HG03378 (cell line): Measurements from ENCODE around the gene USP10.

ENCODE experiments used
- ATAC-seq: cut with Tn5 transposase; IDR thresholded peaks from one replicate; pipeline ENCODE4 v1.9.1; 2021; ENCODE audit warnings: mild to moderate bottlenecking, moderate library complexity; ENCODE audit not compliant: unreplicated experiment

USP10 gene, protein sequence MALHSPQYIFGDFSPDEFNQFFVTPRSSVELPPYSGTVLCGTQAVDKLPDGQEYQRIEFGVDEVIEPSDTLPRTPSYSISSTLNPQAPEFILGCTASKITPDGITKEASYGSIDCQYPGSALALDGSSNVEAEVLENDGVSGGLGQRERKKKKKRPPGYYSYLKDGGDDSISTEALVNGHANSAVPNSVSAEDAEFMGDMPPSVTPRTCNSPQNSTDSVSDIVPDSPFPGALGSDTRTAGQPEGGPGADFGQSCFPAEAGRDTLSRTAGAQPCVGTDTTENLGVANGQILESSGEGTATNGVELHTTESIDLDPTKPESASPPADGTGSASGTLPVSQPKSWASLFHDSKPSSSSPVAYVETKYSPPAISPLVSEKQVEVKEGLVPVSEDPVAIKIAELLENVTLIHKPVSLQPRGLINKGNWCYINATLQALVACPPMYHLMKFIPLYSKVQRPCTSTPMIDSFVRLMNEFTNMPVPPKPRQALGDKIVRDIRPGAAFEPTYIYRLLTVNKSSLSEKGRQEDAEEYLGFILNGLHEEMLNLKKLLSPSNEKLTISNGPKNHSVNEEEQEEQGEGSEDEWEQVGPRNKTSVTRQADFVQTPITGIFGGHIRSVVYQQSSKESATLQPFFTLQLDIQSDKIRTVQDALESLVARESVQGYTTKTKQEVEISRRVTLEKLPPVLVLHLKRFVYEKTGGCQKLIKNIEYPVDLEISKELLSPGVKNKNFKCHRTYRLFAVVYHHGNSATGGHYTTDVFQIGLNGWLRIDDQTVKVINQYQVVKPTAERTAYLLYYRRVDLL

DNA sequence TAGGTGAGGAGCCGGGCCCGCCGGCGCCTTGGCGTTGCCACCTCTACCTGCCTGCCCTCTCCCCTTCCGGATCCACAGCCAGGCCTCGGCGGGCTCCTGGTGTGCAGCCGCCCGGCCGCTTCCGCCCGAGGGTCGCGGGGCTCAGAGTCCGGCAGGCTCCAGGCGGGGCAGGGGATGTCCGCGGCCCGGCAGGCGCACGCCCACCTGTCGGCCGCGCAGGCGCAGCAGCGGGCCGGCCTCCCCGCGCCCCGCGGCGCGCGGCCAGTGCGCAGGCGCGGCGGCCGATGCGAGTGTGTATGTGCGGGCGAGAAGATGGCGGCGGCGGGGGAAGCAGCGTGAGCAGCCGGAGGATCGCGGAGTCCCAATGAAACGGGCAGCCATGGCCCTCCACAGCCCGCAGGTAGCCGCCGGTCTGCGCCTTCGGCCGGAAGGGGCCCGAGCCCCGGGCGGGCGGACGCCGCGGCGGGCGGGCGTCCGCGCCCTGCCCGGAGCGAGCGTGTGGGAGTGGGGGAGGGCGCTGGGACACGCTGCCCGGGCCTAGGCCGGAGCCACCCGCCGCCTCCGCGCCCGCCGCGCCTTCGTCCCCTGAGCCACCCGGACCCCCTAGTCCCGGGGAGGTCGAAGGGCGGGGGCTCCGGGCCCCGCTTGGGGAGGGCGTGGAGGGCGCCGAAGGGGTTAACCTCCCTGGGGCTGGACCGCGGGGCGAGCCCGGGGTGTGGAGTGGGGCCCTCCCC lies at the start of gene USP10:
USP10 (plus strand) TSS at position 289 of the 734 bp plus-strand sequence; CDS start at position 380, 91 bp downstream.
- ATAC-seq = peak; percentile 54

- no peak for ATAC-seq
Observed at GRCh38 chr16:84650062-84650991, 49.5 kb upstream of the USP10 start.

DNA sequence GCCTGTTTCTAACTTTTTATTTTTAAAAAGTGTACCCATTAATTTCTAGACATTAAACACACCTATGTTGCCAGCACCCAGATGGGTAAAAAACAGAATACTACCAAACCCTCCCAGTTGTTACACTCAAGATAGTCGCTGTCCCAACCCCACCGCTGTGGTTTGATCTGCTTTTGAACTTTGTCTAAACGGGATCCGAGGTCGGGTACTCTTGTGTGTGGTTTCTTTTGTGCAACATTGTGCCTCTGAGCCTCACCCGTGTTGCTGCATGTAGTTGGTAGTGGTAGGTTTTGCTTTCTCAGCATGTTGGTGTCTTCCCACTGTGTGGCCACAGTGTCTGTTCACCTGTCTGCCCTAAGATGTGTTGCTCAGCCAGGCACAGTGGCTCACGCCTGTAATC lies 47.2 kb upstream of the USP10 start:
- no peak for ATAC-seq

- ATAC-seq = no peak
Observed at GRCh38 chr16:84654238-84654637, 45.6 kb upstream of the USP10 start.

DNA sequence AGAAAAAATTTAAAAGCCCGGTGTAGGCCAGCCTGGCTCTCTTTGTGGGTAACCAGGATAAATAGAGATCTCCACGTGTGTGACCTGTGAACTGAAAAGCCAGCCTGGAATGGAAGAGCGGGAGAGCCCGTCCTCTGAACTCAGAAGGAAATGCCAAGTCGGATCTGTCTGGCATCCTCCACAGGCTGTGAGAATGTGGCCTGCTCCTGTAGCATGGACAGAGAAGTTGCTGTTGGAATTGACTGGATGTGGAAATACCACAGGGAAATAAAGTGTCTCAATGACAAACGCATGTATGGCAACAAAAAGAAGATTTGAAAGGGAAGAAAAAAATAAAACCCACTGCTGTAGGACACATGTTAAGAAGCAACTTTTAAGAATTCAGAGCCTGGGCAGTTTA lies 44.8 kb upstream of the USP10 start:
- ATAC-seq = no peak

DNA sequence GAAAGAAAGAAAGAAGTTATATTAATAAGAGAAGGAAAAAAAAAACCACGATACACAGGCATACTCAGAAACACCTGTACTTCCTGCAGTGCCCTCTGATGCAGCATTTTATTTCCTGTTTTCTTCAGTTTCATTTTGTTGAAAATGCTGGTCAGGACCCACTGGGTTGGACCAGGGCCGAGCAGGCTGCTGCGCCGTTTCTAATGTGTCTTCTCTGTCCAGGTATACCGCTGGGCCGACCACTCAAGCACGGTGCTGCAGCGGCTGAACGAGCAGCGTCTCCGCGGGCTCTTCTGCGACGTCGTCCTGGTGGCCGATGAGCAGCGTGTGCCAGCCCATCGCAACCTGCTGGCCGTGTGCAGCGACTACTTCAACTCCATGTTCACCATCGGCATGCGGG lies 43.2 kb upstream of the USP10 start:
- ATAC-seq = no peak

DNA sequence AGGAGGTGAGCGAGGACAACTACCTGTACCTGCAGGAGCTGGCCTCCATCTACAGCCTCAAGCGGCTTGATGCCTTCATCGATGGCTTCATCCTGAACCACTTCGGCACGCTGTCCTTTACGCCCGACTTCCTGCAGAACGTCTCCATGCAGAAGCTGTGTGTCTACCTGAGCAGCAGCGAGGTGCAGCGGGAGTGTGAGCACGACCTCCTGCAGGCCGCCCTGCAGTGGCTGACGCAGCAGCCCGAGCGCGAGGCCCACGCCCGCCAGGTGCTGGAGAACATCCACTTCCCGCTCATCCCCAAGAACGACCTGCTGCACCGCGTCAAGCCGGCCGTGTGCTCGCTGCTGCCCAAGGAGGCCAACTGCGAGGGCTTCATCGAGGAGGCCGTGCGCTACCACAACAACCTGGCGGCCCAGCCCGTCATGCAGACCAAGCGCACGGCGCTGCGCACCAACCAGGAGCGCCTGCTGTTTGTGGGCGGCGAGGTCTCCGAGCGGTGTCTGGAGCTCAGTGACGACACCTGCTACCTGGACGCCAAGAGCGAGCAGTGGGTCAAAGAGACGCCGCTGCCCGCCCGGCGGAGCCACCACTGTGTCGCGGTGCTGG lies 42.5 kb upstream of the USP10 start:
- ATAC-seq = no peak

- no peak for ATAC-seq
Observed at GRCh38 chr16:84658690-84659089, 41.1 kb upstream of the USP10 start.

GRCh38 chr16:84659656-84660300 lies 40.0 kb upstream of the USP10 start:
- no peak for ATAC-seq

GRCh38 chr16:84660973-84661372 lies 38.8 kb upstream of the USP10 start:
- no peak for ATAC-seq

- no peak for ATAC-seq
Observed at GRCh38 chr16:84661418-84662060, 38.3 kb upstream of the USP10 start.

DNA sequence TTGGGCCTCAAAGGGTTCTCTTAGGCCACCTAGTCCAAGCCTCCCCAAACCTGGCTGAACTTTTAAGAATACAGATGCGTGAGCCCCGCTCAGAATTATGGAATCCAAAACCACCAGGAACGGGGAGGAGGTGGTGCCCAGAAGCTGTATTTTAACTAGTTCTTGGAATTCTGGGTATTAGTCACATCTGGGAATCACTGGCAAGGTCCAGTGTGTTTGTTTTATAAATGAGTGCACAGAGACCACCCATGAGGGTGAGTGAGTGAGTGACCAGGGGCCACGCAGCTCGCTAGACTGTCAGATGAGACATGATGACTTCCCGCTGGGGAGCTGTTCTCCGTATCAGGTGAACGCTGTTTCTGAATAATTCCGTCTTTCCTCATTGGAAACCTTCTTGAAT lies 37.3 kb upstream of the USP10 start:
- ATAC-seq = no peak

DNA sequence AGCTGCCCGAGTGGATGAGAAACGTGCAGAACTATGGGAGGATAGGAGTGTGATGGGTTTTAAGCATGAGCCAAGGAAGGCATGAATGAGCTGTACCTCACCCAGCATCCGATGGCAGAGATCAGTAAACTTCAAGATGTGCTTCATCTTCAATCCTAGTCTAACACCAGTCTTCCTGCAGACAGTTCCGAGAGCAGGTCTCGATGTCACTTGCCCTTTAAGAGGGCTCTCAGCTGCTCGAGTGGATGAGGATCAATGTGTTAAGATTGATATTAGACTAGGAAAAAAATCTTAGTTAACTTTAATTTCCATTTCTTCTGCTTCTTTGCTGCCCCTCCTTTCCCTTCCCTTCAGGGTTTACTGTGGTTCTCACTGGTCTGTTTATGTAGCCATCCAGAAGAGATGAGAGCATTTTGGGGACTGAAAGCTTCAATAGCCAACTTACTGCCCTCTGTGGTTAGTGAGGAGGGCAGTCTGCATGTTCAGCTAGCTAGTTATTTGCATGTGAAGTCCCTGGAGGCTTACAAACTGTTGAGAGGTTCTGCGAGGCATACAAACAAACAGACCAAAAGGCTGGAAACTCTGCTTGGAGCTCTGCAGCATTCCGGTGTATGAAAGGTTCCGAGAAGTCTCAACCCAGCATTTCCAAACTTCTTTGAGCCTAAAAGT lies 36.2 kb upstream of the USP10 start:
- peak; percentile 80 for ATAC-seq

- ATAC-seq = no peak
Observed at GRCh38 chr16:84665359-84665758, 34.4 kb upstream of the USP10 start.

- no peak for ATAC-seq
Observed at GRCh38 chr16:84665843-84666242, 34.0 kb upstream of the USP10 start.

DNA sequence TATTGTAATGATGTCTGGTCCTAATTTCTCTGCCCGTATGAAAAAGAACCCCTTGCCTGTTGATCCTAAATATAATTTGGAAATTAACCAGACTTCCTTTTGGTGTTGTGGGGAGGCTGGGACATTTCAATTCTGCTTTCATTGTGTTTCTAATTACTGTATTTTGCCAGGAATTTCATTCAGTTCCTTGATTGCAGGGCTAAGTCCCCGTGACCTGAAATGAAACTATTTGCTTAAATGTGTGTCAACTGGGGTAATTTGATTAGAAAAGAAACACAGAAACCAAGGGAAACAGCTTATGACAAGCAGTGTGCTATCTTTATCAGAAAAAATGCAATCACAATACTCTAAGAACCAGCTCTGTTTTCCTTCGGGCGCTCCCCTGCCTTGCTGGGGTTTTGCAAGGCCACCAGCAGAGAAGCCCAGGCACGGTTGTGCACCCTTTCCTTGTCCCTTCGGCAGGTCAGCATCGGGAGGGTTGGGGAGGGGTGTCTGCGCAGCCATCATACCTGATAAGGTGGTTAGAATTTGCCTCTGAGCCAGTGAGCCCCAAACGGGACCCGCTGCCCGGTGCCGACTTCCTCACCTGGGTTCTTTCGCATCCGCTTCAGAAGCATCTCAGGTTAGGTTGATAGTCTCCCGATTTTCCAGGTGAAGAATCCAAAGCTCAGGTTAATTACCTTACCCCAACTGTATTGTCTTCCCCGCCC lies 32.0 kb upstream of the USP10 start:
- no peak for ATAC-seq

- no peak for ATAC-seq
Observed at GRCh38 chr16:84670063-84670462, 29.7 kb upstream of the USP10 start.
